ENCODE data around the gene SNRNP40.
"Not testable (repeated sequence)": the region's sequence is repeated elsewhere in the genome, so short reads cannot be mapped to it uniquely, and the experiment has no call there.

SNRNP40 gene

DNA sequence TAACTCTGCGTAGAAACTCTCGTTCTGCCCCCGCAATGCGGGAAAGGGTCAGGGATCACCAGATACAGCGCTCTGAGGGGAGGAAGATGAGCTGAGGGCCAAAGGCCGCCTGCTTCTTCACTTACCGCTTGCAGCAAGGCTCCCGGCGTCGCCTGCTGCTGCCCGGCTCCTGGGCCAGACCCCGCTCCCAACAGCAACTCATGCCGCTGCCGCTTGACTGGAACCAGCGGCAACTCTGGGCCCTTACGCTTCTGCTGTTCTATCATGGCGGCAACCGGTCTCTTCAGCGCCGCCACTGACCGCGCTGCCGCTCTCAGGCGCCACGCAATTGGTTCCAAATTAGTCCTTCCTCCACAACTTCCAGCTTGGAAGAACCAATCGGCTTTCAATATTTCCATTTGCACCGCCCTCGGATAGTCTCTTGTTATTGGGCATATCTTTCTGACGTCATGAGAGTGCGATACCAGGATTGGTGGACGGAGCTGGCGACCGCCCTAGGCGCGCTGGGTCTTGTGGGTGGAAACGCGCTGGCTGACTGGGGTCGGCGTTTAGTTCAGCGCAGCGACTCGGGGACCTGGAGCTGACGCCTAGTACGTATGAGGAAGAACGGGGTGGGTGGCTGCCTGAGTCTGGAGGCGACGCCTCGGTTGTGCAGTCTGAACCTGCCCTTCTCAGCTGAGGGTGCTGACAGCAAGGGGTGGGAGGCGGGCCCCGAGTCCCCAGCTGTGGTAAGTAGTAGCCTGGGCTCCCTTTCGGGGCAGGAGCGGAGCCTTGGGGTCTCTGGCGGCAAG lies at the start of gene SNRNP40, which contains the start of gene ZCCHC17:
Gene SNRNP40, minus strand, starts transcription at position 303 of the 791 bp plus-strand sequence. Its CDS starts 37 bp downstream, at position 266.
Gene ZCCHC17, plus strand, starts transcription at position 547 of the 791 bp plus-strand sequence. CDS start 13,067 bp downstream, outside the sequence.
- peak; percentile 92 for FAIRE-seq

DNA sequence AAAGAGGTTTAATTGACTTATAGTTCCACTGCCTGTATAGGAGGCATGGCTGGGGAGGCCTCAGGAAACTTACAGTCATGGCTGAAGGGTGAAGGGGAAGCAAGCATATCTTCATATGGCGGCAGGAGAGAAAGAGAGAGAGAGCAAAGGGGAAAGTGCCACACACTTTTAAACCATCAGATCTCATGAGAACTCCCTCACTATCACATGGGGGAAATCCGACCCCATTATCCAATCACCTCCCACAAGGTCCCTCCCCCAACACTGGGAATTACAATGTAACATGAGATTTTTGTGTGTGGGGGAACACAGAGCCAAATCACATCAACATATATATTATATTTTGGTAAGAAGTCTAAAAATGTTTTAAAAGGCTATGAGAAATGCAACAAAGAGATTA lies 49.0 kb upstream of the SNRNP40 start:
- no peak for FAIRE-seq

DNA sequence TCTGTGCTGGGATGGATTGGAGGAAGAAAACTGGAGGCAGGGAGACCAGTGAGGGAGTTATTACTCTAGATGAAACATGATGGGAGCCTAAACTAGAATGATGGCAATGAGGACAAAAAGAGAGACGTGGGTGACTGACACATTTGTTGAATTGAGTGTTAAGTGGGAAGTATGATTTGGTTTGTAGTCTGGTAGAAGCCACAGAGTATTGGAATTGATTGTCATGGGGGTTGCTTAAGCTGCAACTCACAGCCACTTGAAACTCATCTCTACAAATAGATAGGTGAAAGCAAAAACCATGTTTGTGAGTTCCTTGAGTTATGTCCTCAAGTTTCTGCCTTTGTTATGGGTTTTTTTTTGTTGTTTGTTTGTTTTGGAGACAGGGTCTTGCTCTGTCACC lies 47.9 kb upstream of the SNRNP40 start:
- no peak for FAIRE-seq

DNA sequence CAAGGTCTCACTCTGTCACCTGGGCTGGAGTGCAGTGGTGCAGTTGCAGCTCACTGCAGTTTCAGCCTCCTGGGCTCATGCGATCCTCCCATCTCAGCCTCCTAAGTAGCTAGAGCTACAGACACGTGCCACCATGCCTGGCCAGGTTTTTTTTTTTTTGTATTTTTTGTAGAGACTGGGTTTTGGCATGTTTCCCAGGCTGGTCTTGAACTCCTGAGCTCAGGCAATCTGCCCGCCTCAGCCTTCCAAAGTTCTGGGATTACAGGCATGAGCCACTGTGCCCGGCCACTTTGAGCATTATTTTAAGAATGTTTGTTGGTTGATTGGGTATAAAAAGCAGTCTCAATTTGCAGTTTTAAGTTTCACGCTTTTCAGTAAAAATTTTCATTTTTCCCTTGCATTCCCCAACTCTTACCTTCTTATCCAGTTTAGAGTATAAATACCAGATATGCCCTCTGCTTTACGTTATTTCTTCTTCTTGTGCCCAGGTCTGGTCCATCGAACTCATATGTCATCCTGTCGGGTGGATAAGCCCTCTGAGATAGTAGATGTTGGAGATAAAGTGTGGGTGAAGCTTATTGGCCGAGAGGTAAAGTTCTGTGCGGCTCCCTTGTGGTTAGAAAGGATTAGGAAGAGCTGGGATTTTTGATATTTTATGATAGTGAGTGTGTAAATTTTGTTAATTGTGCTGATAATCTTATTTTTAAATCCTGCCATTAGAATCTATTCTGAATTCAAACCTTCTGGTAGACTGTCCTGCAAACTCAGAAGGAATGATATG lies 40.3 kb upstream of the SNRNP40 start:
- FAIRE-seq, result no peak

DNA sequence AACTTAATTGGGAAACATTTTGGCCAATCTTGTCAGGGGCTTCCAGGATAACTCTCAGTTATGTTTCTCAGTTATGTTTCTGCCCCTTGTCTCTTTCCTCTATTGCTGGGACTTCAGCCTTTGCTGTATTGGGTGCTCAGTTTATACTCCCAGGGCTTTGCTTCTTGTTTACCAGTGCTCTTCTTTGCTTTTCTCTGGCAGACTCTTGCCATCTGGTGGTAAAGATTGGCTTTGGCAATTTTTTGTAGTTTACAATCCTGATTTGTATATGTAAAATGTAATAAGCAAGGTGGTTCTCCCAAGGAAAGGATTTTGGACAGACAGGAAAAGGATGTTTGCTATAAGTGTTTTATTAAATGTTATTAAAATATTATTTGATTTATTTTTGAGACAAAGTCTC lies 38.4 kb upstream of the SNRNP40 start:
- peak; percentile 94 for FAIRE-seq

DNA sequence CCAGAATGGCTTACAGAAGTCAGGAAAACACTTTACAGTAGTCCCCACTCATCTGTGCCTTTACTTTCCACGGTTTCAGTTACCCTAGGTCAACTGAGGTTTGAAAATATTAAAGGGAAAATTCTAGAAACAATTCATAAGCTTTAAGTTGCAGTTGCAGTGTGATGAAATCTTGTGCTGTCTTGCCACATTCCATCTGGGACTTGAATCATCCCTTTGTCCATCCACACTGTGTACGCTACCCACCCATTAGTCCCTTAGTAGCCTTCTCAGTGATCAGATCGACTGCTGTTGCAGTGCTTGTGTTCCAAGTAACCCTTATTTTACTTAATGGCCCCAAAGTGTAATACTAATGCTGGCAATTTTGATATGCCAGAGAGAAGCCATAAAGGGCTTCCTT lies 30.8 kb upstream of the SNRNP40 start:
- FAIRE-seq, result no peak

DNA sequence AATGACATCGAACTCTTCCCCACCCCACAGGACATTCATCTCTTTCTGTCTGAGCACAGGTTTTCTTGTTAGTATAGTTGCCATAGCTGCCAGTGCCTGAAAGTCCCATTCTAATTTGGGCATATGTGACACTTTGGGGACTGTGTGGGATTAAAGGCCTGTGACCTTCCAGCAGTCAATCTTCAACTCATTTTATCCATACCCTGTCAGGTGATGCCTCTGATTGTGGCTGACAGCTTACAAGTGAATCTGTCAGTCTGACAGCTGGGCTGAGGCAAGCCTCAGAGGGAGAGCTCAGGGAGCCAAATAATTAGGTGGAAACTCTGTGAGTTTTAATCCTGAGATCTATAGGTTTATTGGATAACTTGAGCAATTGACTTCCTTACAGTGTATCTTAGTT lies 29.9 kb upstream of the SNRNP40 start:
- FAIRE-seq, result no peak

DNA sequence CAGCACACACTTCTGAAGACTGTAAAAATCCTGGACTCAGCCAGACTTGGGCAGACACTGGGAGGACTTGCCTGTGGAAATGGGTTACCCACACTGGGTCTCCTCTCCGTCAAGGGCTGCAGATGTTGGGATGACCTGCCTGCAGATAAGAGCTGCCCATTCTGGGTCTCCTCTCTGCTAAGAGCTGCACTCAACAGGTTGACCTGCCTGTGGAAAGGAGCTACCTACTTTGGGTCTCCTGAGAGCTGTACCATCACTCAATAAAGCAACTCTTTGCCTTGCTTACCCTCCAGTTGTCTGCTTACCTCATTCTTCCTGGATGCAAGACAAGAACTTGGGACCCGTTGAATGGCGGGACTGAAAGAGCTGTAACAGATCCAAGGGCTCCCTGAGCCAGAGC lies 28.4 kb upstream of the SNRNP40 start:
- no peak for FAIRE-seq

DNA sequence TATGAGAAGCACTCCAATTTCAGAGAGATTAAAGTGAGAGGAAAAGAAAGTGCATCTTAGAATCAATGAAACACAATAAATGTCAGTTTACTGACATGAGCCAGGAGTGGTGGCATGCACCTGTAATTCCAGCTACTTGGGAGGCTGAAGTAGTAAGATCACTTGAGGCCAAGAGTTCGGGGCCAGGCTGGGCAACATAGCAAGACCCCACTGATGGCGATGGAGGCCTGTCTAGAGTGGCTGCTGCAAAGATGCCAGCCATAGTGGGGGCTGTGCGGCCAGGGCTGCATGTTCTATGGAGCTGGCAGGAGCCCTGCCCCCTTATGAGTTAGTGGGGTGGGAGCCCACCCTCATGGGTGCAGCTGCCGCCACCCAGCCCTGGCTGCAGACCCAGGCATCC lies 27.5 kb upstream of the SNRNP40 start:
- no peak for FAIRE-seq

DNA sequence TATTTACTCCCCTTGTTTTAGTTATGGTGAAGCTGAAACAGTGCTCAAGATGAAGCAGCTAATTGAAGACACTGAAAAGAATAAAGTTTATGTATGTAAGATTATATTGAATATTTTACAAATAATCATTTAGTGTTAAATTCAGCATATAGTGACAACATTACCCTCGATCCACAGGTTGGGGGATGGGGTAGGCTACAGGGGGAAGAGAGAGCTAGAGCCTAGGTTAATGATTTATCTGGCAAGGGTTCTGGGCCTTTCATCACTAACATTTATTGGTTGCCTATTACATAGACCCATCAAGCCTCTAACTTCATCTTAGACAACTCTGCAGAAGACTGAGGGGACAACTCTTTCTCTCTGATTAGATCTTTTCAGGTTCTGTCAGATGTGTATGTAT lies 21.6 kb upstream of the SNRNP40 start:
- no peak for FAIRE-seq

DNA sequence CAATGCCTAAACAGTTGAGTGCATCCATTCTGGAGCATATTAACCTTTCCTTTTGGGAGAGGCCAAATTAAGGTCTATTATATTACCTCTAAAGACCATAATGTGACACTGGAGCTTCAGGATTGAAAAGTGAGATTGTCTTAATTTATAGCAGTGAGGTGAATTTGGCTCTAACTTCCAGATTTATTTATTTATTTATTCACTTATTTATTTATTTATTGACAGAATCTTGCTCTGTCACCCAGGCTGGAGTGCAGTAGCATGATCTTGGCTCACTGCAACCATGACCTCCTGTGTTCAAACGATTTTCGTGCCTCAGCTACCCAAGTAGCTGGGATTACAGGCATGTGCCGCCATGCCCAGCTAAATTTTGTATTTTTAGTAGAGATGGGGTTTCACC lies 19.3 kb upstream of the SNRNP40 start:
- FAIRE-seq, result no peak

DNA sequence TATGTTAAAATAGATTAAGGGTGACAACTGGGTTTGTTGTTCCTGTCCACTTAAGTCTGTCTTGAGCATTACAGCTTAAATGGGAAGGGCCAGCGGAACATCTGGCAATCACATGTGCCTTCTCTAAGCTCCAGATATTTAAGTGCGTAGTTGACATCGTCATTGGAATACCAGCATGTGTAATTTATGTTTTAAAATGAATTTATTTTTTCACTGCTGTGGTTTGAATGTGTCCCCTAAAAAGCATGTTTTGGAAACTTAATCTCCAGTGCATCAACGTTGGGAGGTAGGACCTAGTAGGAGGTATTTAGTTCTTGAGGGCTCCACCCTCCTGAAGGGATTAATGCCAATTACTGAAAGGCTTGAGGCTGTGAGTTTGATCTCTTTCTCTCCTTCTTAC lies 13.6 kb upstream of the SNRNP40 start:
- FAIRE-seq, result no peak

DNA sequence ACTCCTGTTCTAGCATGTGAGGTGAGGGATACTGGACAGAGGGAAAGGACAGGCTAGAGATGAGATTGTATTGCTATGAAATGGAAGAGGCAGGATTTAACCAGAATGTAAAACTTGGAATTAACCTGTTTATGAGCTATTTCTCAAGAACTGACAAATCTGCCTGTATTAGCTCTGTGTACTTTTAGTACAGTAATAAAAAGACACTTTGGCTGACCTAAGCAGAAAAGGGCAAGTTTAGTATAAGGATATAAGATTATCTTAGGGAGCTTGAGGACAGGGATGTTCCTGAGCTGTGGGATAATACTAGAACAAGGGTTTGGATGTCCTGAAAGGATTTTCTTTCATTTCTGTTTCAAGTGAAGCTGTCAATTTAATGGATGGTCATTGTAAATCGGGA lies 11.4 kb upstream of the SNRNP40 start:
- FAIRE-seq, result no peak

DNA sequence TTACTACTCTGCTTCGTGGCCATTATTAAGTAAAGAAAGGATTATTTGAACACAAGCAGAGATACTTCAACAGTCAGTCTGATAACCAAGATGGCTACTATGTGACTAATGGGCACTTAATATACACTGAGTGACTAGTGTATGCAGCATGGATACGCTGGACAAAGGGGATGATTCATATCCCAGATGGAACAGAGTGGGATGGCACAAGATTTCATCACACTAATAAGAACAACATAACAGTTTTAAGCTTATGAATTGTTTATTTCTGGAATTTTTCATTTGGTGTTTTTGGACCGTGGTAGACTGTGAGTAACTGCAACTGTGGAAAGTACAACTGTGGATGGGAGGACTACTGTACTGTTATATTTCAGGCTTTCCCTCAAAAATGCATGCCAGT lies 9.7 kb upstream of the SNRNP40 start:
- no peak for FAIRE-seq

DNA sequence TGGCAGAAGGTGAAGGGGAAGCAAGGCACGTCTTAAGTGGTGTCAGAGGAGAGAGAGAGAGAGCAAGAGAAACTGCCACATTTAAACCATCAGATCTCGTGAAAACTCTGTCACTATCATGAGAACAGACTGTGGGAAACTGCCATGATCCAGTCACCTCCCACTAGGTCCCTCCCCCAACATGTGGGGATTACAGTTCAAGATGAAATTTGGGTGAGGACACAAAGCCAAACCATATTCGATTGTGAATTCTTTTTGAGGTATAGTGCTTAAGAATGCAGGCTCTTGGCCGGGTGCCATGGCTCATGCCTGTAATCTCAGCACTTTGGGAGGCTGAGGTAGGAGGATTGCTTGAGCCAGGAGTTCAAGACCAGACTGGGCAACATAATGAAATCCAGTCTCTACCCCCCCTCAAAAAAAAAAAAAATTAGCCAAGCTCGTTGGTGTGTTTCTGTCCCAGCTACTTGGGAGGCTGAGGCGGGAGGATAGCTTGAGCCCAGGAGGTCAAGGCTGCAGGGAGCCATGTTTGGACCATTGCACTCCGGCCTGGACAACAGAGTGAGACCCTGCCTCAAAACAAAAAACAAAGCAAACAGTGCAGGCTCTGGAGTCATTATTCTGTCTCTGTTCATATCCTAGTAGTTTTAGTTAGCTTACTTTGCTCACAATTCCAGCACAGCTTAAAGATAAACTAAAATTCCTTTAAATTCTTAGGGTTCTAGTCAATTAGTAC lies 6.3 kb upstream of the SNRNP40 start:
- no peak for FAIRE-seq

DNA sequence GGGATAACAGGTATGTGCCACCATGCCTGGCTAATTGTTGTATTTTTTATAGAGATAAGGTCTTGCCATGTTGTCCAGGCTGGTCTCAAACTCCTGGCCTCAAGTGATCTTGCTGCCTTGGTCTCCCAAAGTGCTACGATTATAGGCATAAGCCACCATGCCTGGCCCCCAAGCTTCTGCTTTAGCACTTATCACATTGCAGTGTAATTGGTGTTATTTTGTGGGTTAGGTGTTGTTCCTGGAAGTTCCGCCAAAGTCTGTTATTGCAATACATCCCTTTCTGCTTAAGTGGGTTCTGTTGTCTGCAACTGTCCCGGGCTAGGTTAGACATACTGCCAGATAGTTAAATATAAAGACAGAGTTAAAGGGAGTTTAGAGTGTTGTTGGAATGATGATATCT lies 3.6 kb upstream of the SNRNP40 start:
- no peak for FAIRE-seq

DNA sequence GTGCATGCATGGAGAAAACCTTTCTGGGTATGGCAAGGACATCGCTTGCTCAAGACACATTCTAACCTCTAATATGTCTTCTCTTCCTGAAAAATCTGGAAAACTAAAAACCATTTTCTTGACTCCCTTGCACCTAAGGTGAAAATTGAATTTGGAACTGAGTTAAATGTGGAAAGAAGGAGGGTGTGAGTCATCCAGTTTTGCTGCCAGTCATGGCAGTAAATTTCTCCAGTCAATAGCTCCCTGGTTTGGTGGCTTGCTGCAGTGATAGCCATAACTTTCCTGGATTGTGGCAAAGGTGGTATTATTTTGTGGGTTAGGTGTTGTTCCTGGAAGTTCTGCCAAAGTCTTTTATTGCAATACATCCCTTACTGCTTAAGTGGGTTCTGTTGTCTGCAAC lies 2.8 kb upstream of the SNRNP40 start:
- FAIRE-seq, result no peak

DNA sequence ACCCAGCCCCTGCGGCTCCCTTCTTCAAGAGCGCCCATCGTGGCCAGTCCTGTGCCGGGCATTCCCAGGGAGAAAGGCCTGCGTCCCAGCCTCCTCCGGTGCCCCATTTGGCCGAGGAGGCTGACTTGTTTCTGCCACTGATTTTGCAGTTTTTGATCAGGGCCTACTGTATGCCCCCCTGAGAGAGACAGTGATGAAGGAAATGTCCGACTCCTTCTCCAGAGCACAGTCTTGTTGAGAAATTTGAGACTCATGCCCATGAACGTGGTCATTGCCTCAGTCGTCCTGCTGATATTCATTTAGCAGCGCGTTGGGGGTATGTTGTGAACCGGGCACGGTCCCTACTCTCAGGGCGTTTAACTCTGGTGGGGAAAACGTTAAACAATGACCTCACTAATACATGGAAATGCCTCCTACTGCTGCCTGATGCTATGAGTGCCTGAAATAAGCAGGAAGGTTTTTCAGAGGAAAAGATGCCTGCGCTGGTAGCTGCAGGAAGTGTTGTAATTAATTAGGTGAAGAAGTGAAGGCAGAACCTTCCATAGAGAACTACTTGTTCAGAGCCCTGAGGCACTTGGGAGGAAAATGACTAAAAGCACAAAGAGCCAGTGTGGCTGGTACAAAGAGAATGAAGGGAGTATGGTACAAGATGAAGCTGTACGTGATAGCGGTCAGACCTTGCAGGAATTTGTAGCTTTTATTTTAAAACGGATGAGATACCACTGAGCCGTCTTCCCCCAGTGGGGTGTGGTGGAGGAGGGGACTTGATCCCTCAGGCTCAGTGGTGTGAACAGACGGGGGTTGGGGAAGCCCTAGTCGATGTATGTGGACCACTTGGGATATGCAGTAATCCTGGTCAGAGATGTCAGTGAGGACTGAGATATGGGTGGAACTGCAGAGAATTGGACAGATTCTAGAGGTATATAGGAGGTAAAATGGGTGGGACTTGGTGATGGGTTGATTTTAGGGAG lies 974 bp upstream of the SNRNP40 start:
- no peak for FAIRE-seq

DNA sequence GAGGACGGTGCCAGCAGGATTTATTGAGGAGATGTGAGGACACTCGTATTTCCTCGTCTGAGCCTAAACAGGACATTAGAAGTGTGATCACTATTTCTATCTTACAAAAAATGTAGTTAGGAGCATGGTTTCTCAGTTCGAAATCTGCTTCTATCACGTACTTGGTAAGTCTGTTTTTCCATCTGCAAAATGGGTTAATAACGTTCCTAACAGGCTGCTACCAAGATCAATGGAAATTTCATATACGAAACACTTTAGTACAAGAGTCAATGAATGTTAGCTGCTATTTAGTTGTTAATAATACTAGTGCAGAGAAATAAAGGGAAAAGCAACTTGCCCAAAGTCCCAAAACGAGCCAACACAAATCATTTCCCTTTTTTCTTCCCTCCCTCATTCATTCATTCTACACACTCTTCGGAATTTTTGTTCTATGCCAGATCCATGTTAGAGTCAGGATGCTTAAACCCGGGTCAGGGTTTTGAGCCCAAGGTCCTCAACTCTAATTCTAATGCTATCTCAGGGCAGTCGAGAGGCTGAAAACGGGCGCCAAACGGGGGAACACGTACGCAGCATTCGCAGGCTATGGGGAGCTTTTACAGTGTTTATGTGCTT lies 608 bp downstream of the SNRNP40 start:
- no peak for FAIRE-seq

DNA sequence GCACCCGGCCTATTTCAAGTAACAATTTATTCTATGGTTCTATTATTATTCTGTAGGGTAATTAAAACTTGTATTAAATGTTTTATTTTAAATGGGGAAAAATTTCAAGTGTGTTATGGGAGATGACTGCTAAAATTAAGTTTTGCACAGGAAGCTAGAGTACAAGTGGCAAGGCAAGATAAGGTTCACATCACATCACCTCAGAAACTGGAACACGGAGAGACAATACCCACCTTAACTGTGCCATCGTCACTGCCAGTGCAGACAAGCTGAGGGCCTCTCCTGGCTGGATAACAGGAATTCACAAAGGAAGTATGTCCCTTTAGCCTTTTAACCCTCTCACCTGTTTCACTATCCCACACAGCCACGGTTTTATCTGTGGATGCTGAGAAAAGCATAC lies 7.6 kb downstream of the SNRNP40 start:
- FAIRE-seq, result no peak

DNA sequence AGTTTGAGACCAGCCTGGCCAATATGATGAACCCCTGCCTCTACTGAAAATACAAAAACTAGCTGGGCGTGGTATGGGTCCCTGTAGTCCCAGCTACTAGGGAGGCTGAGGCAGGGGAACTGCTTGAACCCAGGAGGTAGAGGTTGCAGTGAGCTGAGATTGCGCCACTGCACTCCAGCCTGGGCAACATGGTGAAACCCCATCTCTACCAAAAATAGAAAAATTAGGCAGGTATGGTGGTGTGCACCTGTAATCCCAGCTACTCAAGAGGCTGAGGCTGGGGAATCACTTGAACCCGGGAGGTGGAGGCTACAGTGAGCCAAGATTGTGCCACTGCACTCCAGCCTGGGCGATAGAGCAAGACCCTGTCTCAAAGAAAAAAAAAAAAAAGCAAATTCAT lies 8.8 kb downstream of the SNRNP40 start:
- FAIRE-seq, result not testable (repeated sequence)

DNA sequence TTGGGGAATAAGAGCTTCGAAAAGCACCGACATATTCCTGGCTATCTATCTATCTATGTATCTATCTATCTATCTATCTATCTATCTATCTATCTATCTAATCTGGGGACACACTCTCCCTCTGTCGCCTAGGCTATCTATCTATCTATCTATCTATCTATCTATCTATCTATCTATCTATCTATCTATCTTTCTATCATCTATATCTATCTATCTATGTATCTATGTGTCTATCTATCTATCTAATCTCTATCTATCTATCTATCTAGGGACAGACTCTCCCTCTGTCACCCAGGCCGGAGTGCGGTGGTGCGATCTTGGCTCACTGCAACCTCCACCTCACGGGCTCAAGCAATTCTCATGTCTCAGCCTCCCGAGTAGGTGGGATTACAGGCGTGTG lies 14.2 kb downstream of the SNRNP40 start:
- FAIRE-seq, result not testable (repeated sequence)

Data from islet of Langerhans (tissue), 1 donor.